Kasumi-1 (cell line): ENCODE measurements around the gene EPC2.

Experiments
- DNase-seq, 2 experiments: peaks; one replicate each; lab custom pipeline; 2025; lab: John Stamatoyannopoulos, UW

The EPC2 gene

GRCh38 chr2:148810081-148810480 lies 165.5 kb downstream of the EPC2 start:
- DNase-seq: no peak

GRCh38 chr2:148812306-148812705 lies 167.8 kb downstream of the EPC2 start:
- DNase-seq: peak; percentile 32 to 37

DNA sequence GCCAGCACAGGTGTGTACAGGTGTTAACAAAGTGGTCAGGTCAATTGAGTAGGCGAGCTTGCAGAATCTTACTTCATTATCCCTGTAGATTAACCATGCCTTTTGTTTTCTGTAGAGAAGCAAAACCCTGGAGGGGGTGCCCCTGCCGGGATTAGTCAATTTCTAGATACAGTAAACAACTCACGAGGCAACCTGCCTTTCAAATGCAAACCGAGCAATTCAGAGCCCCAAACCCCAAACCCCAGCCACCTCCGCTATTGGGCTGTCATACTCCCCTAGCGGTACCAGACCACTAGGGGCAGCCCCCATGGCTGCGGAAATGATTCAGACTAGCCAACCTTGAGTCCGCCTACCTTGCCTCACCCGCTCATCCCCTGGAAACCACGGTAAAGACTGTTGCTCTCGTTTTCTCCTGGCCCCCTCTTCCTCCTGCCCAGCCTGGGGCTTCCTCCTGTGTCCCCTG lies 169.1 kb downstream of the EPC2 start:
- DNase-seq: no peak

DNA sequence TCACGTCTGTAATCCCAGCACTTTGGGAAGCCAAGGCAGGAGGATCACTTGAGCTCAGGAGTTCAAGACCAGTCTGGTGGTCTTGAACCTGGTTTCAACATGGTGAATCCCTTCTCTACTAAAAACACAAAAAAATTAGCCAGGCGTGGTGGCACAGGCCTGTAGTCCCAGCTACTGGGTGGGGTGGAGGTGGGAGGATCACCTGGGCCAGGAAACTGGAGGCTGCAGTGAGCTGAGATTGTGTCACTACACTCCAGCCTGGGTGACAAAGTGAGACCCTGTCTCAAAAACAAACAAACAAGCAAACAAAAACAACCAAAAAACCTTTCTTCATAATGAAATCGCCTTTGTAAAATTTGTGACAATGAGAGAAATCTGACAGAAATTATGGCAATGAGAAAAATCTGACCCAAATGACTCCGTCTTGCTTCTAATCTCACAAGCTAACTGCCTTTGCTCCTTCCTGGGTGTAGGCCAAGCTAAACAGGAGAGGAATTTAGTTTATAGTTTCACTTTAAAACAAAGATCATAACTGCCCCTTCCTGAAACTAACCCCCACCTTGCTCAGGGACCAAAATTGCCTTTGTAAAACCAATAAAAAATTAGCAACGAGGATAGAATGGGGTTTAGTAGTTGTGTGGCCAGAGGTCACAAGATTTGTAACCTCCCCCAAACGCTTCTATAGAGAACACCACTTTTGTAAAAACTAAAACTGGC lies 169.8 kb downstream of the EPC2 start:
- DNase-seq: no peak

GRCh38 chr2:148814860-148815419 lies 170.4 kb downstream of the EPC2 start:
- DNase-seq: no peak

- no peak for DNase-seq
Measured at GRCh38 chr2:148816176-148816575, 171.6 kb downstream of the EPC2 start.

GRCh38 chr2:148817210-148817708 lies 172.7 kb downstream of the EPC2 start:
- DNase-seq: no peak

GRCh38 chr2:148819019-148819585 lies 174.6 kb downstream of the EPC2 start:
- no peak for DNase-seq

GRCh38 chr2:148824190-148824589 lies 179.6 kb downstream of the EPC2 start:
- DNase-seq: no peak

DNA sequence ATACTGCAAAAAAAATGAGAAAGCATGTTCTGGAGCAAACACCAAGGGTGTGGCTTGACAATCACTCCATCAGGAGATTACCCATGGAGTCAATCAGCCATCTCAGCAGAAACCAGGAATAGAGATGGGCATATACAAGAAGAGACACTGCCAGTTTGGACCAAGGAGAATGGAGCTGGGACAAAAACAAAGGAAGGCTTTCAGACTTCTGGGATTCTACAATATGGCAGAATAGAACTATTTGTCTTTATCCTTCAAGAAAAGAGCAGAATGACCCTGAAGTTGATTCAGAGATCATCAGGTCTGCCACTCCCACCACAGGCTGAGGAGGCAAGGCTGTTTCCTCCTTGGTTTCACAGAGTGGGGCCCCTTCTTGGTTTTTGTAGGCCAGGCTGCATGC lies 182.2 kb downstream of the EPC2 start:
- no peak for DNase-seq

GRCh38 chr2:148828941-148829340 lies 184.4 kb downstream of the EPC2 start:
- DNase-seq: no peak

- no peak for DNase-seq
Measured at GRCh38 chr2:148829618-148830017, 185.1 kb downstream of the EPC2 start.

DNA sequence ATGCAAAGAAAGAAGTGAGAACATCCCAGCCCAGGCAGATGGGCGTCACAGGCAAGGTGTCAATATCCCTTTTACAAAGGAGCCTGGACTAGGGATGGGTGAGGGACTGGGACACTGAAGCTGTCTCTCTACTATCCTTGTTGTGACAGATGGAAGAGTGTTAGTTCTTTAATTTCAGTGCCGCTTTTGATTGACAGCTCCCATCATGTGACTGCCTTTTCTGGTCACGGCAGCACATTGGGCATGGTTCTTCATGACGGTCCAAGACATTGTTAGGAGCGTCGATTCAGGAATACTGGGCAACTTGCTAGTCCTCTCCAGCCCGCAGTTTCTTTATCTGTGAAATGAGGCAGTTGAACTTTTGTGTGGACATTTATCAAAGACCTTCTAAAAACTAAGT lies 188.1 kb downstream of the EPC2 start:
- DNase-seq: no peak
